Neural cell (in vitro differentiated cells): ENCODE results near the gene TRMT2A.

Source experiments
- CTCF ChIP-seq: fragments of 450-650 bp; IDR thresholded peaks from 2 replicates; pipeline ENCODE4 v1.5.1; 2014; ENCODE audit warnings: antibody characterized with exemption, mild to moderate bottlenecking, moderate library complexity; ENCODE audit not compliant: poor library complexity, severe bottlenecking
- EP300 ChIP-seq: fragments of 450-650 bp; conservative IDR thresholded peaks from 2 replicates; pipeline ENCODE4 v1.6.1; 2014; ENCODE audit warnings: antibody characterized with exemption, mild to moderate bottlenecking, moderate library complexity; ENCODE audit not compliant: poor library complexity, severe bottlenecking
- EZH2 ChIP-seq: fragments of 200-600, 300-800 bp; shearing (Covaris generic), sonication (generic); IDR thresholded peaks from 2 replicates; pipeline ENCODE4 v1.6.1; 2014; ENCODE audit warnings: antibody characterized with exemption, low read length, borderline replicate concordance, mild to moderate bottlenecking; ENCODE audit not compliant: insufficient read depth, poor library complexity, severe bottlenecking
- POLR2AphosphoS5 ChIP-seq: IDR thresholded peaks from 2 replicates; pipeline ENCODE4 v1.6.1; 2012

- no peak for TF ChIP-seq CTCF
- no peak for TF ChIP-seq EZH2
- no peak for TF ChIP-seq POLR2AphosphoS5
- TF ChIP-seq EP300, result no peak
These were observed 20.1 kb upstream of the TRMT2A start for GRCh38 chr22:20137113-20137512.
